Activated CD4-positive, alpha-beta T cell treated with anti-CD3 and anti-CD28 coated beads for 24 hours (primary cell): ENCODE data around the gene NCEH1.

Experiments used
- DNase-seq, 2 donors: peaks; one replicate each; pipeline ENCODE4 v3.0.0-alpha.2; 2020; ENCODE audit warnings: low read depth in 2 of 2

Gene NCEH1

DNA sequence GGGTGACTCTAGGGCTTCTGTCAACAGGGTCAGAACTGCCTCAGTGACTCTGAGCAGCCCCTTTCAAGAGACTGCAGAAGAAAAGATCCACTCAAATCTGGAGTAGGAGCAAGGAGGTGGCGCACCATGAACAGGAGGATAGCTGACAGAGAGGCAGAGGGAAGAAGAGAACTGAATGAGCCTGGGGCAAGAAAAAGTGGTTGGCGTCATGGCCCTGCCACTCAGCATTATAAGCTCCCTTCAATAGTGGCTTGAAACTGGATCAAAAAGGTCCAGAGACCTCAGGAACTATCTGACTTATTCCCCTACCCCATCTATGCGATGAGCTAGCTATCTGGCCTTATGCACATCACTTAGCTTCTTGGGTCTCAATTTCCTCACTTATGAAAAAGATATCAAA, 66.6 kb downstream of the NCEH1 start:
- DNase-seq = no peak

GRCh38 chr3:172643506-172644179, 67.2 kb downstream of the NCEH1 start:
- no peak for DNase-seq

- DNase-seq = no peak
Observed at GRCh38 chr3:172641291-172641690, 69.6 kb downstream of the NCEH1 start.

- no peak for DNase-seq
Observed at GRCh38 chr3:172640751-172641150, 70.1 kb downstream of the NCEH1 start.

- DNase-seq = no peak
Observed at GRCh38 chr3:172635588-172635987, 75.3 kb downstream of the NCEH1 start.

- no peak for DNase-seq
Observed at GRCh38 chr3:172634948-172635347, 75.9 kb downstream of the NCEH1 start.

DNA sequence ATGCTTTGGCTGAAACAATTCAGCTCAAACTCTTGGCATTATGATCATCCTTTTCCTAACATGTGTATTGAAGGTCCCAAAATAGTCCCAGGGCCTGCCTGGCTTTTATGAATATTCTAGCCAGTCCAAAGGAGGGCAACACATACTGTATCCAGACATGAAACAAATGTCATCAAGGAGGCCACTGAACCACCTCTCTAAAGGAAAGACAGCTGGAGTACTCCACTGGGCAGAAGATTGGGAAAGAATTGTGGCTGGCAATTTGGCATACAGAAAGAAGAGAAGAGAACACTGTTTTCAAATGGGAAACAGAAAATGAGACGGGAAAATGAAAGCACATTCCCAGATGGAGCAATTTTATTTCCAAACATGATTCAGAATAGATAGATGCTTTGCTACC, 80.6 kb downstream of the NCEH1 start:
- no peak for DNase-seq

GRCh38 chr3:172629470-172629869, 81.4 kb downstream of the NCEH1 start:
- DNase-seq = no peak

- no peak for DNase-seq
Observed at GRCh38 chr3:172627057-172627809, 83.6 kb downstream of the NCEH1 start.

DNA sequence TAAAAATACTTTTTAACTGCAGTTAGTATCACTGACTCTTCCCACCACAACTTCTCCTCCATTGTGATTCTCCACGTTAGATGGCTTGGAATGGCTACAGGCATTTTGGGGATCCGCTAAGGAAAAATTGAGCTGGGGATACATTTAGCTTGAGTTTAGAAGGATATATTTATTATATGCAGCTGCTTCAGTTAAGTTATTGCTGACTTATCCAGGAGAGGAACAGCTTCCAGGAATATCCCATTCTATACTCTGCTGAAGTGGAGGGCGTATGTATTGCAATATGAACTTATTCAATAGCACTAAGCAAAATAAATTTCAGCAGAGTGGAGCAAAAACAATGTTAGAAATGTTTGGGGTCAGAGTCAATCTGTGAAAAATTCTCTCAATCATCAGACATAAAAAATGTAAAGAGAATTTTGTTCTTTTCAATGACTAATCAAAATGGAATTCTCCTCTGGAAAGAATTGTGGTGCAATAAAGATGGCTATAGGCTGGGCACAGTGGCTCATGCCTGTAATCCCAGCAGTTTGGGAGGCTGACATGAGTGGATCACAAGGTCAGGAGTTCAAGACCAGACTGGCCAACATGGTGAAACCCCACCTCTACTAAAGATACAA, 84.7 kb downstream of the NCEH1 start:
- no peak for DNase-seq

GRCh38 chr3:172625404-172625803, 85.5 kb downstream of the NCEH1 start:
- no peak for DNase-seq

- no peak for DNase-seq
Observed at GRCh38 chr3:172624999-172625398, 85.9 kb downstream of the NCEH1 start.

GRCh38 chr3:172622916-172623700, 87.8 kb downstream of the NCEH1 start:
- peak; percentile 18 to 22 for DNase-seq

GRCh38 chr3:172622156-172622555, 88.7 kb downstream of the NCEH1 start:
- DNase-seq = no peak

GRCh38 chr3:172617976-172618375, 92.9 kb downstream of the NCEH1 start:
- DNase-seq = no peak

- DNase-seq = no peak
Observed at GRCh38 chr3:172617013-172617706, 93.7 kb downstream of the NCEH1 start.

DNA sequence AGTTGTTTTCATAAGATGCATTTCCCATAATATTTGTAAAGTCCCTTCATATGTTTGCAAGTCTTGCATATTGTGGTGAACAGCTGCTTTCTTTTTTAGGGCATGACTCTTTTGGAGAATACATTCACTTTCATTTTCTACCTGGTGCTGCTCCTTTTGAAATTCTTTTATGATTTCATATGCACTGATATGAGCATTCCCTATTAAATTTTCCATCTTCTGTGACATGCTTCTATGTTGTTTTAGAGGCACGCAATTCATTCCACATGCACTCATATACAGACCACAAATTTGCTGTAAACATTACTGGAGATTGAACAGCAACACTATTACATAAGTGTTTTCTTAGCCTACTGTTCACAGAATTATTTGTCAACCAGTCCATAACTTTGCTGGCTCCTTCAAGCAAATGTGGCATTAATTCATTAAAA, 94.8 kb downstream of the NCEH1 start:
- no peak for DNase-seq

GRCh38 chr3:172615296-172615695, 95.6 kb downstream of the NCEH1 start:
- no peak for DNase-seq

- no peak for DNase-seq
Observed at GRCh38 chr3:172614340-172615274, 96.3 kb downstream of the NCEH1 start.

DNA sequence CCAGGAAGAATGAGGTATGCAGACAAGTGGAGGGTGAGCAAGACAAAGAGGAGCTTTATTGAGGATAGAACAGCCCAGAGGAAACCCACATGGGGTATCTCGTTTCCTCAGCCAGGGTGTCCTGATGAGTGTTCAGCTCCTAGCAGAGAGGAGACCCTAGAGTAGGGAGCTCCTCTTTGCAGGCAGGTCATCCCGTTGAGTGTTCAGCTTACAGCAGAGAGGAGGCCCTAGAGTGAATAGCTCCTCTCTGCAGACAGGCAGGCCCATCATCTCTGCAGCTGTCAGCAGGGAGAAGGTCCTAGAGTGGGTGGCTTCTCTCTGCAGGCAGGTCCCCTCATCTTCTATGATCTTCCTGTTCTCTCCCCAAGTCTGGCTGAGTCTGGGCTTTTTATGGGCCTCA, 97.0 kb downstream of the NCEH1 start:
- no peak for DNase-seq
